ENCODE data around the gene PTTG1IP. TPM values are rescaled to one million over a fixed set of nuclear protein-coding genes. Genes with fewer than 3 reads are reported as not detected.
"Not testable (repeated sequence)": the region's sequence is repeated elsewhere in the genome, so short reads cannot be mapped to it uniquely, and the experiment has no call there.

The PTTG1IP gene
- total and polyA plus RNA-seq, 4 donors: 163 to 235 (median 222) TPM

DNA sequence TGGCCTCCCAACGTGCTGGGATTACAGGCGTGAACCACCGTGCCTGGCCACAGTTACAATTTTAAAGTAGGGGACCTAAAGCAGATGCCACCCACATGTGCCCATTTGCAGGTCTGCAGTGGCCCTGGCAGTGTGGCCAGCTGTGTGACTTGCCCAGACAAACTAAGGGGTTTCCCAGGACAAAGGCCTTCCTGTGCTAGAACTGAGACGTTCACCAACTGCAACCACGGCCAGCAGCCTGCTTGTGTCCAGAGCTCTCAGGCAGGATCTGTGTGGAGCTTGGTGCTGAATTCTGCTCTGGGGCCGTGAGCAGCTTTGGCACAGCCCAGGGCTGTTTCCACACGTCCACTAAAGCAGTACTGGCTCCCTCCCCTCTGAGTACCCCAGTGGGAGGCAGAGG is 10.6 kb upstream of the PTTG1IP start:
- 70% methylated on average over 6 of the region's 7 CpGs for WGBS (ENCODE audit: insufficient coverage)
- peaks cover 3% of the 10 kb centered on the region for H3K4me1 ChIP-seq (ENCODE audit: control insufficient read depth, insufficient read depth, low read length)

DNA sequence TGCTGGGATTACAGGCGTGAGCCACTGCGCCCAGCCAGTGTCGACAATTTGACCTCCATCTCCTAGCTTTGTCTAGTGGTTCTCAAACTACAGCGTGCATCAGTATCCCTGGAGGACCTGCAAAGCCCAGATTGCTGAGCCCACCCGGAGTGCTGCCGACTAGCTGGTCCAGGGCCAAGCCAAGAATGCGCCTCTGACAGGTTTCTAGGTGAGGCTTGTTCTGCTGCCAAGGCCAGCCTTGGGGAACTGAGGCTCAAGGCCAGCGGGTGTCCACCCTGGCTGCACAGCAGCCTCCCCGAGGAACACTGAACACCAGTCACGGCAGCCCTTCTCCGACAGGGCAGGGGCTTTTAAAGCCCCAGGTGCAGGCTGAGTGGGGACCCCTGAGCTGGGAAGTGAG is 9.8 kb upstream of the PTTG1IP start:
- Histone ChIP-seq H3K36me3 (ENCODE audit: control insufficient read depth, insufficient read depth, low read length) (no peaks in the 10 kb centered on the region), H3K27ac (ENCODE audit: low read depth, low read length) (no peak overlapping the region), H3K4me3 (ENCODE audit: low read depth, low read length) (no peak overlapping the region), H3K27me3 (ENCODE audit: control insufficient read depth, insufficient read depth, low read length) (no peaks in the 10 kb centered on the region), H3K9me3 (ENCODE audit: control insufficient read depth, insufficient read depth, low read length) (no peaks in the 10 kb centered on the region), H3K4me1 (ENCODE audit: control insufficient read depth, insufficient read depth, low read length) (peaks cover 3% of the 10 kb centered on the region)
- 84% methylated on average over 11 of the region's 11 CpGs for WGBS (ENCODE audit: insufficient coverage)
- no peak for DNase-seq (ENCODE audit: low read depth in 4 of 6, low spot score in 6 of 6)

More for the DNA sequence above, 10.6 kb upstream of the PTTG1IP start:
- Histone ChIP-seq H3K4me3 (ENCODE audit: low read depth, low read length) (no peak overlapping the region), H3K36me3 (ENCODE audit: control insufficient read depth, insufficient read depth, low read length) (no peaks in the 10 kb centered on the region), H3K27me3 (ENCODE audit: control insufficient read depth, insufficient read depth, low read length) (no peaks in the 10 kb centered on the region), H3K27ac (ENCODE audit: low read depth, low read length) (no peak overlapping the region), H3K9me3 (ENCODE audit: control insufficient read depth, insufficient read depth, low read length) (no peaks in the 10 kb centered on the region)
- DNase-seq (ENCODE audit: low read depth in 4 of 6, low spot score in 6 of 6): no peak

DNA sequence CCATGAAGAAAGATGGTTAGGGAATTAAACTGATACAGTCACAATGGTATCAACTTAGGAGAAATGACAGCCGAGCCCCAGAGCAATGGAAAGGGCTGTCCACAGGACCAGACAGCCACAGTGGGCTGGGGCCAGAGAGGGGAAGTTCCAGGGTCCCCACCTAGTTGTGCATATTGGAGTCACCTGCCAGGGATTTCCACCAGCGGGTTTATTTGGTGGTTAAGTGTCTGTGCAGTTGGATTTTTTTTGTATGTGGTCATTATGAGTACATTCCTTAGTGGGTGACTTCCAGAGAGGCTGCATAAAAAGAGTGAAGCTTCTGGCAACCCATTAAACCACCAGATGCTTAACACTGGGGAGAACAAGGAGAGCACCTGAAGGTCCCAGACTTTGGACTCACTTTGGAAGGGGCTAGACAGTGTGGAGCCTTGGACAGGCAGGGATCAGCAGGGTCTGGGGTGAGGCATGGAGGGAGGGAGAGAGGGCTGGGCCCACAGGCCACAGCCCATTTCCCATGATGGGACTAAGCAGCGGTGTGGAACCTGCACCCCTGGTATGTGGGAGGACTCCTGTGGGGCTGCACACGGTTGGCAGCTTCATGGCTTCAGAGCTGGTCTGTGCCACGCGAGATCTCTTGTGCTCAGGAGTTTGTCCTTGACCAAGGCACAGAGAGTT is 7.8 kb upstream of the PTTG1IP start:
- H3K27me3 ChIP-seq (ENCODE audit: control insufficient read depth, insufficient read depth, low read length): no peaks in the 10 kb centered on the region

DNA sequence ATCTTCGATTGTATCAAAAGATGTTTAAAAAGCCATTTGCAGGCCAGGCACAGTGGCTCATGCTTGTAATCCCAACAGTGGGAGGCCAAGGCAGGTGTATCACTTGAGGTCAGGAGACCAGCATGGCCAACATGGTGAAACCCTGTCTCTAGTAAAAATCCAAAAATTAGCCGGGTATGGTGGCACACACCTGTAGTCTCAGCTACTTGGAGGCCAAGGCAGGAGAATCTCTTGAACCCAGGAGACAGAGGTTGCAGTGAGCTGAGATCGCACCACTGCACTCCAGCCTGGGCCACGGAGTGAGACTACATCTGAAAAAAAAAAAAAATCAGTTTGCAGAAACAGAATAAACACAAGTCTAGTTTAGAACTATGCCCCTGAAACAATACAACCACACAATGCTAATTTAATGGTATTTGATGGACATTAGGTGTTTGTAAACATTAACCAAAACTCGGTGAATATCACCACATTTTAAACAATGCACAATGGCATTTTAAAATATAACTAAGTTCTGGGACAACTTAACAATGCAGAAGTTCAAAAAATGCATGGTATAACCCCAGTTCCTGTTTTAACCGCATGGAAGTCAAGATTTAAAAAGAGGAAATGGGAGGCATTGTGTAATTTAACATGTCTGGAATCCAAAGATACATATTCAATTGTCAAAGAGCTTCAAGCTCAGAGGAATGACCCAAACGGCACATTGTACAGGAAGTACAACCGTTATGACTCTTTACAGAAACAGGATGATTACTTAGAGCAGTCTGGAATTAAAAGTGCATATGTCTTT is 7.1 kb upstream of the PTTG1IP start:
- Histone ChIP-seq H3K4me3 (ENCODE audit: low read depth, low read length) (no peak overlapping the region), H3K27ac (ENCODE audit: low read depth, low read length) (no peak overlapping the region), H3K36me3 (ENCODE audit: control insufficient read depth, insufficient read depth, low read length) (no peaks in the 10 kb centered on the region), H3K9me3 (ENCODE audit: control insufficient read depth, insufficient read depth, low read length) (no peaks in the 10 kb centered on the region), H3K4me1 (ENCODE audit: control insufficient read depth, insufficient read depth, low read length) (peaks cover 3% of the 10 kb centered on the region), H3K27me3 (ENCODE audit: control insufficient read depth, insufficient read depth, low read length) (no peaks in the 10 kb centered on the region)
- 95% methylated on average over 6 of the region's 8 CpGs for WGBS (ENCODE audit: insufficient coverage)
- no peak for DNase-seq (ENCODE audit: low read depth in 4 of 6, low spot score in 6 of 6)

More for the DNA sequence above, 7.8 kb upstream of the PTTG1IP start:
- Histone ChIP-seq H3K27ac (ENCODE audit: low read depth, low read length) (no peak overlapping the region), H3K4me1 (ENCODE audit: control insufficient read depth, insufficient read depth, low read length) (peaks cover 3% of the 10 kb centered on the region), H3K9me3 (ENCODE audit: control insufficient read depth, insufficient read depth, low read length) (no peaks in the 10 kb centered on the region), H3K4me3 (ENCODE audit: low read depth, low read length) (no peak overlapping the region), H3K36me3 (ENCODE audit: control insufficient read depth, insufficient read depth, low read length) (no peaks in the 10 kb centered on the region)
- no peak for DNase-seq (ENCODE audit: low read depth in 4 of 6, low spot score in 6 of 6)
- 77% methylated on average over 6 of the region's 6 CpGs for WGBS (ENCODE audit: insufficient coverage)

DNA sequence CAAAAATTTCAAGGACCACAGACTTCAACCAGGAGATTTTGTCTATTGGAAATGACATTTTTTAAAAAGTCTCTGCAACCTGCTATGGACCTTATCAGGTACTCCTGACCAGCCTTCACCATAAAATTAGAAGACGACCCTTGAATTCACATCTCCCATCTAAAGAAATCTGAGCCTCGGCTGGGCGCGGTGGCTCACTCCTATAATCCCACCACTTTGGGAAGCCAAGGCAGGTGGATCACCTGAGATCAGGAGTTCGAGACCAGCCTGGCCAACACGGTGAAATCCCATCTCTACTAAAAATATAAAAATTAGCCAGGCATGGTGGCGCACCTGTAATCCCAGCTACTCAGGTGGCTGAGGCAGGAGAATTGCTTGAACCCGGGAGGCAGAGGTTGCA is 5.7 kb upstream of the PTTG1IP start:
- H3K27me3 ChIP-seq (ENCODE audit: control insufficient read depth, insufficient read depth, low read length); H3K4me3 ChIP-seq (ENCODE audit: low read depth, low read length); H3K27ac ChIP-seq (ENCODE audit: low read depth, low read length); H3K9me3 ChIP-seq (ENCODE audit: control insufficient read depth, insufficient read depth, low read length); H3K36me3 ChIP-seq (ENCODE audit: control insufficient read depth, insufficient read depth, low read length); DNase-seq (ENCODE audit: low read depth in 4 of 6, low spot score in 6 of 6): not testable (repeated sequence)
- WGBS (ENCODE audit: insufficient coverage): 84% methylated on average over 8 of the region's 8 CpGs
- peaks cover 11% of the 10 kb centered on the region for H3K4me1 ChIP-seq (ENCODE audit: control insufficient read depth, insufficient read depth, low read length)

DNA sequence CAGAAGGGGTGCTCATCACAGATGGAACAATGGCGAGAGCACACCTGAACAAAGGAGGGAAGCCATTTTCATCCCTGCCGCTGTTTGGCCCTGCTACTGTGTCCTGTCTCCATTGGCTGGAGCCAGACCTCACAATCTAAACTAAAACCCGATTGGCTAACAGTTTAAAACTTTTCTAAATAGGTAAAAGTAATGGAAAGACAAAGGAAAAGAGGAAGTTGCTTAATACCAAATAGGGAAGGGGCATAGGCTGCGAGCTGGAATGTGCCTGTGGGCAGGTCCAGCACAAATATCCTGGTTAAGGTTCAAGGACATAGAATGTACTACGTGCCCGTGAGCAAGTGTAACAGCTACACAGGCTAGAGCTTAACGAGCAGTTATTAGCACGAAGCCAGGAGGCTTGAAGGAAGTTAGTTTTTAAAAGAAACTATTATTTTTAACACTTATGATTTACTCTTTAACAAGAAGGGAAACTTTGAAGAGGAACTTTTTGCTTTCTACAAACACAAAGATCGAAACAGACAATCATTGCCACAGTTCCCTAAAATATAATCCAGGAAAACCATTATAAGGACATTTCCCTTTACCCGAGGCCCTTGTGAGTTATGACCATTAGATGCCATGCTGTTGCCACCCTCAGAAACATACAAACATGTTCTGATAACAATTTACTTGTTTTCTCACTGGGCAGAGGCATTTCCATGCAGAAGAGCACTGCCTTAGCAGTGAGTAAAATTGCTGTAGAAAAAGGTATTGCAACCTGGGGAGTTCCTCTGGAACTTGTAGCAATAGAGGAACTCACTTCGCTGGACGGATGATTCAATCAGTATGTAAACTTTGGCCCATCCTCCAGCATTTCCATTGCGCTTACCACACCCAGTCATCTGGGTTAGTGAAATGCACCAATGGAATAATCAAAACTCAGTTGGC is 4.8 kb upstream of the PTTG1IP start:
- 81% methylated on average over 6 of the region's 13 CpGs for WGBS (ENCODE audit: insufficient coverage)
- no peak overlapping the region for H3K4me3 ChIP-seq (ENCODE audit: low read depth, low read length)
- peaks cover 14% of the 10 kb centered on the region for H3K4me1 ChIP-seq (ENCODE audit: control insufficient read depth, insufficient read depth, low read length)
- DNase-seq (ENCODE audit: low read depth in 4 of 6, low spot score in 6 of 6): no peak
- no peaks in the 10 kb centered on the region for H3K9me3 ChIP-seq (ENCODE audit: control insufficient read depth, insufficient read depth, low read length)
- H3K27ac ChIP-seq (ENCODE audit: low read depth, low read length): no peak overlapping the region
- peaks cover 5% of the 10 kb centered on the region for H3K27me3 ChIP-seq (ENCODE audit: control insufficient read depth, insufficient read depth, low read length)
- no peaks in the 10 kb centered on the region for H3K36me3 ChIP-seq (ENCODE audit: control insufficient read depth, insufficient read depth, low read length)

DNA sequence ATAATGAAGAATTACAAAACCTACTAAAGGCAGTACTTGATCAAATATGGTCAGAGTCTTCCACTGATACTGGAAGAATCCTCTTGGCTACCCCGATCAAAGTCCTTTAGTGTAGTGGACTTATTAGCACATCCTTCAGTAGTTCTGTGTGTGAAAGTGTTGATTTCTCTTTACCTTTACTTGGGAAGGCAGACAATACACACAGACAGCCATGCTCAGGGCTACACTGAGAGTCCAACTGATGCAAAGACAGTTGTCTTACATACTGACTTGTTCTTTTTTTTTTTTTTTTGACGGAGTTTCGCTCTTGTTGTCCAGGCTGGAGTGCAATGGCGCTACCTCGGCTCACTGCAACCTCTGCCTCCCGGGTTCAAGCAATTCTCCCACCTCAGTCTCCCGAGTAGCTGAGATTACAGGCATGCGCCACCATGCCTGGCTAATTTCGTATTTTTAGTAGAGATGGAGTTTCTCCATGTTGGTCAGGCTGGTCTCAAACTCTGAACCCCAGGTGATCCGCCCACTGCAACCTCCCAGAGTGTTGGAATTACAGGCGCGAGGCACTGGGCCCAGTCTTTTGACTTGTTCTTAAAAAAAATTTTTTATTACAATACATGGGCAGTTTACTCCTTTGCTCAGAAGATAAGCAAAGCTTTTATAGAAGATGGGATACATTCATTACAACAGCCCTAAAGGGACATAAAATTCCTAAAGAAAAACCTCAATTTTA is 3.5 kb upstream of the PTTG1IP start:
- no peaks in the 10 kb centered on the region for H3K36me3 ChIP-seq (ENCODE audit: control insufficient read depth, insufficient read depth, low read length)
- H3K27ac ChIP-seq (ENCODE audit: low read depth, low read length): no peak overlapping the region
- DNase-seq (ENCODE audit: low read depth in 4 of 6, low spot score in 6 of 6): no peak
- no peak overlapping the region for H3K4me3 ChIP-seq (ENCODE audit: low read depth, low read length)
- no peaks in the 10 kb centered on the region for H3K9me3 ChIP-seq (ENCODE audit: control insufficient read depth, insufficient read depth, low read length)
- WGBS (ENCODE audit: insufficient coverage): 100% methylated on average over 5 of the region's 12 CpGs
- peaks cover 20% of the 10 kb centered on the region for H3K4me1 ChIP-seq (ENCODE audit: control insufficient read depth, insufficient read depth, low read length)
- peaks cover 5% of the 10 kb centered on the region for H3K27me3 ChIP-seq (ENCODE audit: control insufficient read depth, insufficient read depth, low read length)

DNA sequence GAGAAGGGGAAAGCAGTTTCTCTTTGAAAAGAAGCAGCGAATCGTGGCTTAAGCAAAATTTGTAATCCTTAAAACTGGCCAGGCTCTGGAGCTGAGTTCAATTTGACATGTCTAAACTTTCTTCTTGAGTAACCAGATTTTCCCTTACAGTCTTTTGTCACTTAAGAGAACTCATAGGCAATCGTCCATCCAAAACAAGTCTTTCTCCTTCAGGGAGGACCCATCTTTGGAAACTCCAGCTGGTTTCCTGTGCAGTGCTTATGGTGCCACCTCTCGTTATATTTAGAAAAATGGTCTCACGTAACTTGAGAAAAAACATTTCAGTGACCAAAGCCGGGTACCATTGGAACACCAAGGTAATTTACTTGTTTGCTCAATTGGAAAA is 1.8 kb upstream of the PTTG1IP start:
- 65% methylated on average over 6 of the region's 6 CpGs for WGBS (ENCODE audit: insufficient coverage)
- Histone ChIP-seq H3K27me3 (ENCODE audit: control insufficient read depth, insufficient read depth, low read length) (peaks cover 5% of the 10 kb centered on the region), H3K36me3 (ENCODE audit: control insufficient read depth, insufficient read depth, low read length) (no peaks in the 10 kb centered on the region), H3K9me3 (ENCODE audit: control insufficient read depth, insufficient read depth, low read length) (no peaks in the 10 kb centered on the region), H3K27ac (ENCODE audit: low read depth, low read length) (peak overlapping the region; percentile 75), H3K4me1 (ENCODE audit: control insufficient read depth, insufficient read depth, low read length) (peaks cover 32% of the 10 kb centered on the region), H3K4me3 (ENCODE audit: low read depth, low read length) (peak overlapping the region; percentile 52)
- peak in 2 of 6 donors; percentile 31 to 47 for DNase-seq (ENCODE audit: low read depth in 4 of 6, low spot score in 6 of 6)
